ENCODE results near the gene ALG11.
"Not testable (repeated sequence)": the region's sequence is repeated elsewhere in the genome, so short reads cannot be mapped to it uniquely, and the experiment has no call there.

ALG11 gene

GRCh38 chr13:52025475-52026245 is 13.5 kb downstream of the ALG11 start:
- in situ Hi-C loops (cut with HindIII; ENCODE audit: low pct_ligation_motif_present, low sequenced_read_pairs): no loop called here
- no peak overlapping the region for H3K27ac ChIP-seq
- no peak overlapping the region for H3K4me3 ChIP-seq (ENCODE audit: low read depth, low read length)
- no peak for DNase-seq
- TF ChIP-seq CTCF (IDR thresholded peaks at IDR 0.05; ENCODE audit: low read depth, low read length, missing control alignments): no peak
- H3K36me3 ChIP-seq (replicated peaks): peaks cover 30% of the 10 kb centered on the region
- H3K27me3 ChIP-seq (replicated peaks): no peaks in the 10 kb centered on the region

- no peaks in the 10 kb centered on the region for H3K27me3 ChIP-seq (replicated peaks)
- H3K27ac ChIP-seq: no peak overlapping the region
- in situ Hi-C loops (cut with HindIII; ENCODE audit: low pct_ligation_motif_present, low sequenced_read_pairs): no loop called here
- H3K4me3 ChIP-seq (ENCODE audit: low read depth, low read length): no peak overlapping the region
- DNase-seq: no peak
- H3K36me3 ChIP-seq (replicated peaks): peaks cover 28% of the 10 kb centered on the region
- TF ChIP-seq CTCF (IDR thresholded peaks at IDR 0.05; ENCODE audit: low read depth, low read length, missing control alignments): no peak
Measured at GRCh38 chr13:52026246-52026626, 14.0 kb downstream of the ALG11 start.

- peaks cover 26% of the 10 kb centered on the region for H3K36me3 ChIP-seq (replicated peaks)
- no peaks in the 10 kb centered on the region for H3K27me3 ChIP-seq (replicated peaks)
- no peak for TF ChIP-seq CTCF (IDR thresholded peaks at IDR 0.05; ENCODE audit: low read depth, low read length, missing control alignments)
- no peak for DNase-seq
- in situ Hi-C loops (cut with HindIII; ENCODE audit: low pct_ligation_motif_present, low sequenced_read_pairs): no loop called here
- H3K4me3 ChIP-seq (ENCODE audit: low read depth, low read length): no peak overlapping the region
- H3K27ac ChIP-seq: no peak overlapping the region
Measured at GRCh38 chr13:52027832-52028231, 15.6 kb downstream of the ALG11 start.

GRCh38 chr13:52029569-52029968 is 17.4 kb downstream of the ALG11 start:
- peaks cover 16% of the 10 kb centered on the region for H3K36me3 ChIP-seq (replicated peaks)
- no peaks in the 10 kb centered on the region for H3K27me3 ChIP-seq (replicated peaks)
- no peak for TF ChIP-seq CTCF (IDR thresholded peaks at IDR 0.05; ENCODE audit: low read depth, low read length, missing control alignments)
- no peak for DNase-seq
- H3K27ac ChIP-seq: no peak overlapping the region
- in situ Hi-C loops (cut with HindIII; ENCODE audit: low pct_ligation_motif_present, low sequenced_read_pairs): no loop called here
- H3K4me3 ChIP-seq (ENCODE audit: low read depth, low read length): no peak overlapping the region

GRCh38 chr13:52030401-52030800 is 18.2 kb downstream of the ALG11 start:
- H3K27me3 ChIP-seq (replicated peaks); H3K27ac ChIP-seq; H3K4me3 ChIP-seq (ENCODE audit: low read depth, low read length); in situ Hi-C loops (cut with HindIII; ENCODE audit: low pct_ligation_motif_present, low sequenced_read_pairs); DNase-seq: not testable (repeated sequence)
- H3K36me3 ChIP-seq (replicated peaks): peaks cover 12% of the 10 kb centered on the region

- in situ Hi-C loops (cut with HindIII; ENCODE audit: low pct_ligation_motif_present, low sequenced_read_pairs): no loop called here
- H3K27me3 ChIP-seq (replicated peaks): no peaks in the 10 kb centered on the region
- DNase-seq: no peak
Measured at GRCh38 chr13:52033039-52033438, 20.8 kb downstream of the ALG11 start.

More at GRCh38 chr13:52033039-52033438, 20.8 kb downstream of the ALG11 start:
- Histone ChIP-seq H3K4me3 (ENCODE audit: low read depth, low read length) (no peak overlapping the region), H3K27ac (no peak overlapping the region), H3K36me3 (replicated peaks) (peaks cover 3% of the 10 kb centered on the region)
- no peak for TF ChIP-seq CTCF (IDR thresholded peaks at IDR 0.05; ENCODE audit: low read depth, low read length, missing control alignments)
